CD4-positive, alpha-beta memory T cell (primary cell): ENCODE results near the gene STX3. TPM values are rescaled to one million over a fixed set of nuclear protein-coding genes. Genes with fewer than 3 reads are reported as not detected.
A peak's percentile ranks its signal among the peaks of the same experiment; 100 is the strongest.

Experiments
- CTCF ChIA-PET: fragments of 350-600 bp; sonication (Branson Sonifier 250); formaldehyde crosslinking; loops from one replicate; lab custom pipeline; 2021; ENCODE audit warnings: inconsistent platforms; ENCODE audit not compliant: partially characterized antibody; lab: Charles Lee
- POLR2A ChIA-PET: fragments of 350-600 bp; sonication (Branson Sonifier 250); formaldehyde crosslinking; loops from one replicate; lab custom pipeline; 2021; ENCODE audit not compliant: partially characterized antibody; lab: Charles Lee
- DNase-seq, 5 donors: peaks; one replicate each; pipeline versions ENCODE4 v3.0.0 to v3.0.0-alpha.2; 2020 to 2022; ENCODE audit warnings: mixed read lengths in 1 of 5
- H3K27ac ChIP-seq: one replicate; pipeline ENCODE4 v1.7.0; 2013; ENCODE audit warnings: low read depth, low read length
- H3K27me3 ChIP-seq: 2 replicates; pipeline ENCODE4 v1.7.0; 2013; ENCODE audit warnings: mild to moderate bottlenecking, low read length, moderate library complexity; ENCODE audit not compliant: insufficient read depth
- H3K36me3 ChIP-seq: 2 replicates; pipeline ENCODE4 v1.7.0; 2013; ENCODE audit warnings: mild to moderate bottlenecking, low read length, moderate library complexity; ENCODE audit not compliant: insufficient read depth
- H3K4me1 ChIP-seq: 2 replicates; pipeline ENCODE4 v1.7.0; 2013; ENCODE audit warnings: mild to moderate bottlenecking, low read length, moderate library complexity; ENCODE audit not compliant: insufficient read depth
- H3K4me3 ChIP-seq, 2 donors: one replicate each; pipeline ENCODE4 v1.7.0; 2013; ENCODE audit warnings: low read length in 2 of 2, mild to moderate bottlenecking in 1 of 2
- H3K9me3 ChIP-seq, 2 donors: one replicate each; pipeline ENCODE4 v1.7.0; 2013; ENCODE audit warnings: low read length in 2 of 2, control low read depth in 1 of 2; ENCODE audit not compliant: control insufficient read depth in 1 of 2
- H3K27ac Mint-ChIP-seq, 7 donors: one replicate each; pipeline ENCODE4 v1.8.0; 2020 to 2021; ENCODE audit warnings: mixed read lengths in 7 of 7, mild to moderate bottlenecking in 6 of 7, inconsistent platforms in 3 of 7, moderate library complexity in 3 of 7
- H3K27me3 Mint-ChIP-seq, 2 donors: one replicate each; pipeline ENCODE4 v1.8.0; 2020 to 2021; ENCODE audit warnings: mixed read lengths in 2 of 2
- H3K36me3 Mint-ChIP-seq, 2 donors: one replicate each; pipeline ENCODE4 v1.8.0; 2020 to 2021; ENCODE audit warnings: mixed read lengths in 2 of 2, inconsistent platforms in 1 of 2, mild to moderate bottlenecking in 1 of 2
- H3K4me1 Mint-ChIP-seq, 4 donors: one replicate each; pipeline ENCODE4 v1.8.0; 2020 to 2021; ENCODE audit warnings: mixed read lengths in 4 of 4, mild to moderate bottlenecking in 1 of 4
- H3K4me3 Mint-ChIP-seq, 8 donors: one replicate each; pipeline ENCODE4 v1.8.0; 2020 to 2021; ENCODE audit warnings: mixed read lengths in 8 of 8, mild to moderate bottlenecking in 7 of 8, moderate library complexity in 6 of 8, inconsistent platforms in 3 of 8
- H3K9me3 Mint-ChIP-seq, 8 donors: one replicate each; pipeline ENCODE4 v1.8.0; 2020 to 2021; ENCODE audit warnings: mixed read lengths in 8 of 8, mild to moderate bottlenecking in 5 of 8, inconsistent platforms in 3 of 8, moderate library complexity in 1 of 8
- intact Hi-C: fragments of 100-400 bp; cut with micrococcal nuclease; formaldehyde crosslinking; loops from one replicate; pipeline ENCODE4 v1.15.1; 2023
- polyA plus RNA-seq, 2 donors: library from polyadenylated mRNA; unstranded; fragments of 300-500 nt; fragmentation: Illumina TruSeq; gene quantifications; one replicate each; pipeline ENCODE4 v1.2.3, GENCODE V29; 2021
- total RNA-seq, 2 experiments: library from RNA; stranded (reverse); gene quantifications; one replicate each; pipeline ENCODE4 v1.2.3, GENCODE V29; 2021

Gene STX3
- total and polyA plus RNA-seq, 4 experiments from 2014 or later = 8.6 to 15.4 (median 11.1) TPM

- CTCF ChIA-PET = no interaction called here
- Histone ChIP-seq H3K27me3 (no peaks in the 10 kb centered on the region), H3K27ac (no peak overlapping the region), H3K36me3 (no peaks in the 10 kb centered on the region), H3K4me3 (no peak overlapping the region), H3K4me1 (no peaks in the 10 kb centered on the region), H3K9me3 (no peaks in the 10 kb centered on the region)
- no peak overlapping the region for H3K27ac Mint-ChIP-seq
- no peak for DNase-seq
- H3K9me3 Mint-ChIP-seq = no peaks in the 10 kb centered on the region
- H3K36me3 Mint-ChIP-seq = no peaks in the 10 kb centered on the region
- H3K4me3 Mint-ChIP-seq = no peak overlapping the region
- peaks cover 0 to 7% (median 2%) of the 10 kb centered on the region in 4 donors for H3K4me1 Mint-ChIP-seq
- peaks cover 2 to 4% of the 10 kb centered on the region in 2 donors for H3K27me3 Mint-ChIP-seq
- POLR2A ChIA-PET = no interaction called here
- intact Hi-C loops = no loop called here
Observed at GRCh38 chr11:59730896-59731565, 24.1 kb upstream of the STX3 start.

DNA sequence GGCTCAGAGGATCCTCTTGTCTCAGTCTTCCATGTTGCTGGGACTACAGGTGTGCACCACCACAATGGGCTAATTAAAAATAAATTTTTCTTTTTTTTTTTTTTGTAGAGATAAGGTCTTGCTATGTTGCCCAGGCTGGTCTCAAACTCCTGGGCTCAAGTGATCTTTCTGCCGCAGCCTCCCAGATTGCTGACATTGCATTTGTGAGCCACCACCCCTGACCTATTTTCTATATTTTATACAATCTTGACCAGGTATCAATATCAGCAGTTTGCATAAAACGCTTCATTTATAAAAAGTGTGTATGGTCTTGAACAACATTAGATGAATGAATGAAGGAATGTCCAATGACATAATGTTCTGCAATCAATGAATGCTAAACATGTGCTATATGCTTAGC lies 9.1 kb upstream of the STX3 start:
- H3K4me3 ChIP-seq = no peak overlapping the region
- ChIA-PET CTCF (no interaction called here), POLR2A (no interaction called here)
- Mint-ChIP-seq H3K36me3 (no peaks in the 10 kb centered on the region), H3K4me1 (no peaks in the 10 kb centered on the region), H3K4me3 (no peak overlapping the region), H3K9me3 (peaks cover 0 to 3% (median 0%) of the 10 kb centered on the region in 8 donors), H3K27me3 (peaks cover 30 to 35% of the 10 kb centered on the region in 2 donors), H3K27ac (no peak overlapping the region)
- H3K4me1 ChIP-seq = no peaks in the 10 kb centered on the region
- H3K27me3 ChIP-seq = no peaks in the 10 kb centered on the region
- no peaks in the 10 kb centered on the region for H3K36me3 ChIP-seq
- DNase-seq = no peak
- H3K9me3 ChIP-seq = no peaks in the 10 kb centered on the region
- intact Hi-C loops = no loop called here
- H3K27ac ChIP-seq = no peak overlapping the region

DNA sequence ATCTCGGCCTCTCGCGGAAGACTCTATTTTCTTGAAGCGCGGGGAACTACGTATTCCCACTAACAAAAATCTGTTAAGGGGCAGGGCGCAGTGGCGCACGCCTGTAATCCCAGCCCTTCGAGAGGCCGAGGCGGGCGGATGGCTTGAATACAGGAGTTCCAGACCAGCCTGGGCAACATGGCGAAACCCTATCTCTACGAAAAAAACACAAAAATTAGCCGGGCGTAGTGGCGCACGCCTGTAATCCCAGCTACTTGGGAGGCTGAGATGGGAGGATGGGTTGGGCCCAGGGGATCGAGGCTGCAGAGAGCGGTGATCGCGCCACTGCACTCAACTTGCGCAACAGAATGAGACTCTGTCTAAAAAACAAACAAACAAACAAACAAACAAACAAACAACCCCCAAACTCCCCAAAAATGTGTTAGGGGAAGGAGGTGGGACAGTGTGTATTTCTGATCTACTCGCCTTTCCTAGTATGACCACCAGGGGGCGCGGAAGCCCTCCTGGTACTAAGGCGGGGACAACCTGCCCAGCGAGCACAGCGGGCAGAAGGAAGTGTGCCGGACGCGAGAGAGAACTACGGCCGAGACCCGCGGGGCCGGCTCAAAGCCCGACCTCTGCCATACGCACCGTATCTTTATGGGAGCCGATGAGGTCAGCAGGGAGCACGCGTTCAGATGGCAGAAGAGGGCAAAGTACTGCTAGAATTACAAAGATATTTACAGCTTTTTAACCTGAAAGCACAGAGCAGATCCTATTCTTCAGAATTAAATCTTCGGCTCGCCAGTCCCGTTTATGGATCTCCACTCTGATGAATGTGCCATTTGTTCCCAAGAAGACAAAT lies 1.3 kb upstream of the STX3 start:
- Histone ChIP-seq H3K4me3 (peak overlapping the region; percentile 62 to 79), H3K9me3 (no peaks in the 10 kb centered on the region), H3K36me3 (no peaks in the 10 kb centered on the region), H3K4me1 (peaks cover 9% of the 10 kb centered on the region), H3K27me3 (no peaks in the 10 kb centered on the region), H3K27ac (peak overlapping the region; percentile 44)
- peaks cover 16 to 42% (median 23%) of the 10 kb centered on the region in 4 donors for H3K4me1 Mint-ChIP-seq
- H3K27ac Mint-ChIP-seq = peak overlapping the region; percentile 59 to 94 (median 84)
- H3K4me3 Mint-ChIP-seq = peak overlapping the region; percentile 87 to 99 (median 96)
- intact Hi-C loops = loop anchor here (1.0 to 5.0 kb wide), 7 partner anchors 13 to 378 kb away; partner anchors contain the start of gene MRPL16
- DNase-seq = peak; percentile 72 to 82 (median 79)
- peaks cover 0 to under 1% (median 0%) of the 10 kb centered on the region in 8 donors for H3K9me3 Mint-ChIP-seq
- POLR2A ChIA-PET = interaction anchor here (0.6 to 4.3 kb wide), 8 partner anchors 14 to 138 kb away, joined by 3 to 26 read pairs (median 11); partner anchors contain the start of genes MRPL16, OSBP and PATL1
- H3K27me3 Mint-ChIP-seq = peaks cover 8 to 10% of the 10 kb centered on the region in 2 donors
- peaks cover 0 to 6% of the 10 kb centered on the region in 2 donors for H3K36me3 Mint-ChIP-seq
- CTCF ChIA-PET = interaction anchor here (0.7 to 6.1 kb wide), 16 partner anchors 9 to 497 kb away, joined by 3 to 140 read pairs (median 5); partner anchors contain the start of genes MRPL16 and PATL1

DNA sequence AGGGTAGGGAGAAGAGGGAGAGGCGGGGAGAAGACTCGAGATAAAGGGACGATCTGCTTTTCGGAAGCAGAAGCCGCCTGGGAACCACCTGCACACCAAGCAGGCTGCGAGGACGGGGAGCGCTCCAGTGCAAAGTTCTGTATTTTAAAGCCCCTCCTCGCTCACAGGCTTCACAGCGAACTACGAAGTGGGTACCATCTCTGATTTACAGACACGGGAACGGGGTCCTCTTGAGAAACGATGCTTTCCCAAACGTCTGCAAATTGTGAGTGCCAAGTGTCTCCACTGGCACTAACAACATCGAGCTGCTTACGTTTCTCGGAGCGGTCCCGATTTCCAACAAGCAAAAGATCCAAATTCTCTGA lies 700 bp upstream of the STX3 start:
- H3K27ac Mint-ChIP-seq = peak overlapping the region in 6 of 7 donors; percentile 54 to 94 (median 86)
- no peaks in the 10 kb centered on the region for H3K27me3 ChIP-seq
- CTCF ChIA-PET = interaction anchor here (0.5 to 6.1 kb wide), 14 partner anchors 10 to 582 kb away, joined by 3 to 140 read pairs (median 6); partner anchors contain the start of genes DTX4, MRPL16 and PATL1
- no peaks in the 10 kb centered on the region for H3K9me3 Mint-ChIP-seq
- H3K27ac ChIP-seq = peak overlapping the region; percentile 44
- POLR2A ChIA-PET = interaction anchor here (1.0 to 4.3 kb wide), 8 partner anchors 13 to 139 kb away, joined by 3 to 26 read pairs (median 11); partner anchors contain the start of genes MRPL16, OSBP and PATL1
- intact Hi-C loops = loop anchor here (1.0 to 5.0 kb wide), 7 partner anchors 13 to 378 kb away; partner anchors contain the start of gene MRPL16
- H3K4me1 ChIP-seq = peaks cover 9% of the 10 kb centered on the region
- H3K36me3 ChIP-seq = no peaks in the 10 kb centered on the region
- peaks cover 16 to 42% (median 23%) of the 10 kb centered on the region in 4 donors for H3K4me1 Mint-ChIP-seq
- H3K4me3 Mint-ChIP-seq = peak overlapping the region; percentile 87 to 99 (median 96)
- H3K27me3 Mint-ChIP-seq = peaks cover 3 to 4% of the 10 kb centered on the region in 2 donors
- H3K4me3 ChIP-seq = peak overlapping the region; percentile 62 to 79
- H3K9me3 ChIP-seq = no peaks in the 10 kb centered on the region
- peaks cover 0 to 6% of the 10 kb centered on the region in 2 donors for H3K36me3 Mint-ChIP-seq
- no peak for DNase-seq

DNA sequence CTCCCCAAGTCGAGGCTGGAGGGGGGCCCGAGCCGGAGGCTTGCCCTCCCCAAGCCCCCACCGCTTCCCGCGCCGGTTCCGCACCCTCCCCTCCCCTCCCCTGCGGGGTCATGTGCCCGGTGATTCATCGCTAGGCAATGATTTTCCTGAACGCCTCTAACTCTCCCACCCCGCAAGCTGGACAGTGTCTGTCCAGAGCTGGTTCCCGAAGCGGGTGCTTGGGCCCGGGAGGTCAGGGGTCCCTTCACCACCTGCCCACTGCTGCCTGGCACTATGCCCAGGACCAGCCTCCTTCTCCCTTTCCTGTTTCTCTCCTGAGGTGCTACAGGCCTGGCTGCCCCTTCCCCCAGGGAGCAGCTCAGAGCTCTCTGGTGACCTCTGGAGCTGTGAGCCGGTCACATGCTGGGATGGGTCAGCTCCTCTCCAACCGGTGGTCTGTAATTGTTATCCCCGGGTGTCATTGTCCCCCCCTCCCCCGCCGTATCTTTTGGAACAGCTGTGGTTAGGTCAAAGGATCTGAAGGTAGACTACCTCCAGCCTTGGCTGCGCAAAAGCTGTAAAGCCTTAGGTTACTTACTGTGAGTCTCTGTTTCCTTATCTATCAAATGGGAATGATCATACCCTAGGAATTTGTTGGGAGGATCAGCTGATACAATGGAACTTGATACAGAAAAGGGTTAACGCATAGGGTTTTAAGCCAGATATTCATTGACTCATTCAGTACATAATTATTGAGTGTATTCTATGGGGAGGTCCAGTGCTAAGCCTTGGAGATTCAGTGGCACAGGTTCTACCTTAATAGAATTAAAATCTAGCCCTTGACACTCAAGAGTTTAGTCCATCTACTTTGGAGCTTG lies 753 bp downstream of the STX3 start:
- intact Hi-C loops = loop anchor here (1.0 to 5.0 kb wide), 6 partner anchors 55 to 219 kb away; partner anchors contain the start of genes MRPL16 and PATL1
- Histone ChIP-seq H3K36me3 (no peaks in the 10 kb centered on the region), H3K27ac (peak overlapping the region; percentile 44), H3K27me3 (no peaks in the 10 kb centered on the region), H3K4me1 (peaks cover 9% of the 10 kb centered on the region), H3K9me3 (no peaks in the 10 kb centered on the region), H3K4me3 (peak overlapping the region; percentile 17 to 62)
- H3K27ac Mint-ChIP-seq = peak overlapping the region in 6 of 7 donors; percentile 46 to 87 (median 76)
- peaks cover 16 to 47% (median 24%) of the 10 kb centered on the region in 4 donors for H3K4me1 Mint-ChIP-seq
- DNase-seq = peak in 2 of 5 donors; percentile 41 to 78
- H3K9me3 Mint-ChIP-seq = no peaks in the 10 kb centered on the region
- peak overlapping the region; percentile 80 to 93 (median 85) for H3K4me3 Mint-ChIP-seq
- H3K27me3 Mint-ChIP-seq = no peaks in the 10 kb centered on the region
- ChIA-PET POLR2A (interaction anchor here (0.8 to 4.3 kb wide), 10 partner anchors 8 to 140 kb away, joined by 3 to 26 read pairs (median 4); partner anchors contain the start of genes MRPL16, OSBP and PATL1), CTCF (interaction anchor here (1.1 to 6.1 kb wide), 7 partner anchors 10 to 163 kb away, joined by 3 to 140 read pairs (median 24); partner anchors contain the start of gene MRPL16)
- peaks cover 0 to 8% of the 10 kb centered on the region in 2 donors for H3K36me3 Mint-ChIP-seq

- no peak for DNase-seq
- H3K27ac ChIP-seq = no peak overlapping the region
- no peak overlapping the region for H3K4me3 ChIP-seq
- peaks cover 9% of the 10 kb centered on the region for H3K4me1 ChIP-seq
- no peaks in the 10 kb centered on the region for H3K9me3 ChIP-seq
- intact Hi-C loops = loop anchor here (5.0 kb wide), 1 partner anchor 204 kb away; no protein-coding TSS in a partner anchor
- Mint-ChIP-seq H3K27me3 (no peaks in the 10 kb centered on the region), H3K36me3 (peaks cover 0 to 8% of the 10 kb centered on the region in 2 donors), H3K9me3 (no peaks in the 10 kb centered on the region), H3K4me1 (peaks cover 16 to 47% (median 24%) of the 10 kb centered on the region in 4 donors), H3K27ac (peak overlapping the region in 5 of 7 donors; percentile 46 to 83 (median 55)), H3K4me3 (peak overlapping the region; percentile 80 to 93 (median 85))
- H3K36me3 ChIP-seq = no peaks in the 10 kb centered on the region
- CTCF ChIA-PET = interaction anchor here (1.1 to 6.1 kb wide), 6 partner anchors 10 to 66 kb away, joined by 3 to 140 read pairs (median 38); partner anchors contain the start of gene MRPL16
- H3K27me3 ChIP-seq = no peaks in the 10 kb centered on the region
- POLR2A ChIA-PET = interaction anchor here (1.5 to 4.3 kb wide), 2 partner anchors 11 to 54 kb away, joined by 5 to 26 read pairs; partner anchors contain the start of gene MRPL16
Observed at GRCh38 chr11:59756558-59756840, 1.3 kb downstream of the STX3 start.
